ENCODE data around the gene ULK4.

ULK4 gene

GRCh38 chr3:41202834-41203345, 759.0 kb downstream of the ULK4 start:
- no peak for DNase-seq (ENCODE audit: extremely low read depth in 1 of 2, low read depth in 1 of 2)

- no peak for DNase-seq (ENCODE audit: extremely low read depth in 1 of 2, low read depth in 1 of 2)
These were observed 759.6 kb downstream of the ULK4 start for GRCh38 chr3:41202075-41202833.

- no peak for DNase-seq (ENCODE audit: extremely low read depth in 1 of 2, low read depth in 1 of 2)
These were observed 761.3 kb downstream of the ULK4 start for GRCh38 chr3:41200669-41201021.

GRCh38 chr3:41199866-41200668, 761.8 kb downstream of the ULK4 start:
- peak; percentile 11 to 14 for DNase-seq (ENCODE audit: extremely low read depth in 1 of 2, low read depth in 1 of 2)

- peak; percentile 76 to 78 for DNase-seq (ENCODE audit: extremely low read depth in 1 of 2, low read depth in 1 of 2)
These were observed 762.7 kb downstream of the ULK4 start, which contains the start of gene CTNNB1 for GRCh38 chr3:41198950-41199865. CTNNB1 (plus strand) TSS chr3:41199505; CDS start chr3:41224069, 24,564 bp downstream.

- no peak for DNase-seq (ENCODE audit: extremely low read depth in 1 of 2, low read depth in 1 of 2)
These were observed 763.4 kb downstream of the ULK4 start for GRCh38 chr3:41198526-41198925.

- DNase-seq (ENCODE audit: extremely low read depth in 1 of 2, low read depth in 1 of 2): no peak
These were observed 763.9 kb downstream of the ULK4 start for GRCh38 chr3:41198046-41198445.
